Left renal cortex interstitium (tissue), 4 donors: ENCODE data around the gene CBY2. TPM values are rescaled to one million over a fixed set of nuclear protein-coding genes. Genes with fewer than 3 reads are reported as not detected.
"Not testable (repeated sequence)": the region's sequence is repeated elsewhere in the genome, so short reads cannot be mapped to it uniquely, and the experiment has no call there.

Experiments
- DNase-seq, 4 donors: peaks; one replicate each; pipeline ENCODE4 v3.0.0-alpha.2; 2013; ENCODE audit warnings: low read depth in 4 of 4, low spot score in 2 of 4, missing footprints in 1 of 4
- polyA plus RNA-seq, 4 donors: library from polyadenylated mRNA; unstranded; fragments of 120-200 nt; gene quantifications; one replicate each; pipeline ENCODE4 v1.2.1, GENCODE V29; 2013; ENCODE audit not compliant: insufficient read length in 4 of 4

CBY2 gene
- polyA plus RNA-seq, 4 donors = 0.65 to 1.5 (median 0.89) TPM

DNA sequence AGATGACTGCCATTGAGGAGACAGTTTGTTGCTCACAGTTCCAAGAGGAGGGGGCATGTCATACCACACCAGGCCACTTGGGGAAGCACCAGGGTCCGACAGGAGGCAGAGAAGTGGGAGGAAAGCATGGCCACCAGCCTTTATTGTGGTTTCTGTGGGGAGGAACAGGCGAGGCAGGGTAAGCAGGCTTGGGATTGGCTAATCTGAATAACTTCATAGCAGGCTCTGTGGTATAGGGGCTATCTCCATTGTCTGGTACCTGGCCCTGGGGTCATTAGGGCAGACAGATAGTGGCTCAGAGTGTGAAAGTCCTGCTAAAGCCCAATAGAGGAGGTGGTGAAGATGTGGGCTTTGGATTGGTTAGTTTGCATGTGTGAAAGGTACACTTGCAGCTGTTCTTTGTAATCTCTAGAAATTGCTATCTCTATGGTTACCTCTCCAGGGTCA is 35.5 kb downstream of the CBY2 start:
- DNase-seq = no peak

DNA sequence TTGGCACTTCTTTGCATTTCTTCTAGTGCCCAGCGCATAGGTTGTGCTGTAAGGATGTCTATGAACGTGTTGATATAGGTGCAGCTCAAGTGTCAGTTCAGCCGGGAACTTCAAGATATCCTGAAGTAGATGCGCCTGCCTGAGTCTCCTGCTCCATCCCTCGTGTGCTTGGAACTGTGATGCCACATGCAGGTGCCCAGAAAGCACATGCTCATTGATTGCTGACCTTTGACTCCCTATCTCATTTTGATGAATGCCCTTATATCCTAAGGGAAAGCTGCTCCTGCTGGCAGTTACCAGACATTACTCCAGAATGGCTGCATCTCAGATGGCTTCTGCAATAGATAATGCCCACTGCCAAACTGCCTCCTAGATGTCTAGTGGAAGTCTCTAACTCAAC is 40.9 kb downstream of the CBY2 start:
- DNase-seq = no peak

DNA sequence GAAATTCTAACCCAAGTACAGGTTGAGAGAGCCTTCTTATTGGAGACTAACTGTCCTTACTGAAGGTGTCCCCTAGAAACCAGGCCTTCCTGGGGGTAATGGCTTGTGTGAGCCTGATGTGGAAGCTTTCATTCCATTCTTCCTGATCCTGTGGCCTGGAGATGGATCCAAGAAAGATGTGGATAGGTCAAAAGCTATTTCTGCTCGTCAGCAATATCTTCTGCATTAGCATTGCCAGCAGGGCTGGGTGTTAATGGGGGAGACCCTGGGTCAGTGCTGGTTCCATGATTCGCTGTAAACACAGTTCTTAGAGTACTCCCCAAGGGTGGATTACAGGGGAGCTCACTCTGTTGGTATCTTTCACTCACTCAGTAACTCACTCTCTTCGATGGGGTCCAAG is 42.9 kb downstream of the CBY2 start:
- no peak for DNase-seq

DNA sequence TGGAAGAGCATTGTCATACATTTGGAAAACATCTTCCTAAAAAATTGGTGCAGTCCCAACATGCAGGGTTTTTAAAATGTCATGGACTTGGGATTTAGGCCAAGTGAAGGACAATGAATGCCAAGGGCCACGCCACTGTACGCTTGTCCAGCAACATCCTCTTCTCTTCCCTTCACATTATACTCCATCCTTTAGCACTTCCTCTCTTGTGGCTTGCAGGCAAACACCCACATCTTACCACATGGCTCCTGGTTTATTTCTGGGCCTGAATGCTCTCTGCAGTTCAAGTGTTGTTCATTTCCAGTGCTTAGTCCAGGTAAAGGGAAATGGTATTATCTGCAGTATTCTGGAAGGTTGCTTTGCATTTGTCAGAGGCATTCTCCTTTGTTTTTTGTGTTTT is 45.0 kb downstream of the CBY2 start:
- DNase-seq = no peak

DNA sequence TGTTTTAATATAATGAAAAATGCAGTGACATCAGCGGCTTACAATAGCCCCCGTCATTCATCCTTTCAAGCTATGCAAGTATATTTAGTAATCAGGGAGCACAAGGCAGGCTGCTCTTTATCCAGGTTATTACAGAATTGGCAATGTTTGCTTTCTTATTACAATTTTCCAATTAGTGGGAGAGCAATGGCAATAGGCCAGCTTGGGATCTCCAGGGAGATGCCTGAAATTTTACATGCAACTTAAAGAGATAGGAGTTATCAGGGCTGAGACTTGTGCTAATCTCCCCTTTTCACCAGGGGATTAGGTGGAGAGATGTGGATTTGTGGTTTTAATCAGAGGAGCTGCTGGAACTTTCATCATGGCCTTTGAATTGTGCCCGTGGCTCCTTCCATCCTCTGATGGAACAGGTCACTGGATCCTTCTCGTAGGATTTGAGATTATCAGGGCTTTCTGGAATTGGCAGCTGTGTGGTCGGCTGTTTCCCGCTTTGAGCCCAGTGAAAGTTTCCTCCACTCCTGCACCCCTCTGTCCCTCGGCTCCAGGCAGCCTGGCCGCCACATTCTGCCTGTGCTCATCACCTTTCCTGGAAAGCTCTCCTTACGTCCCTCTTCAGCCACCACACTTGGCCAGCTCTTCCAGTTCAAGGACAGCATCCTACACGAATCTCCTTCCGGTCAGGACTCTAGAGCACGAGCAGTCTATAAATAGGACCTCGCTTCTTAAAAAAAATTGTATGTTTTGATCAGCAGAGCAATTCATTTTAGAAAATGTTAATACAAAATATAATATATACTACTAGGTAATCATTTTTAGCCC is 47.0 kb downstream of the CBY2 start:
- DNase-seq = no peak

DNA sequence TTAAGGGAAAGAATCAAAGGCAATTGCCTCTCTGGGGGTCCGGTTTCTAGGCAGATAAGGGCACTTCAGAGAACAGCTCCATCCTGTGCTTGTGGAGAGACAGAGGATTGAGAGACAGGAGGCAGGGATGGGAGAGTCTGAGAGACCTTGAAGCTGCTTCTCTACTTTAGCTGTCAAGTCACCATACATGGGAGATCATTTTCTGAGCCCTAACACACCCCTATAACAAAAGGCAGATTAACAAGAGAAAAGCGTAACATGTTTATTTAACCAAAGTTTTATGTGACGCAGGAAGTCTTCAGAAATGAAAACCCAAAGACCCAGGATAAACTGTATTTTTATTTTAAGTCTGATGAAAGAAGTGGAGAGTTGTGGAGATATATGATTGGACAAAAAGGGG is 48.4 kb downstream of the CBY2 start:
- DNase-seq = no peak

DNA sequence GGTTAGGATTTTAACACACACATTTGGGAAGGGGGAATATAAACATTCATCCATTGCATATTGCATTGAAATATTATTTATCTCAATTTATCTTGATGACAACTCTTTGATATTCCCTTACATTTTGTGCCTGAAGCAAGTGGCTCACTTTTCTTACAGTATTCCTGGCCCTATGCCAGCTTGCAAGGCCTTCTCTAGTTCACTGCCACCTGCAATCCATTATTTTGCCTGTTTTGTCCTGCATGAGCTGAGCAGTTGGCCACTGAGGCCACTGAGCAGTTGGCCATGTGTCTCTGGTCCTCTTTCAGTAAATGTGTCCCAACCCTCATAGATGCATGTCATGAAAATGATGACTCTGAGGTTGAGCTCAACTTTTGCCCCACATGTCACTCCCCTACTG is 49.8 kb downstream of the CBY2 start:
- no peak for DNase-seq

DNA sequence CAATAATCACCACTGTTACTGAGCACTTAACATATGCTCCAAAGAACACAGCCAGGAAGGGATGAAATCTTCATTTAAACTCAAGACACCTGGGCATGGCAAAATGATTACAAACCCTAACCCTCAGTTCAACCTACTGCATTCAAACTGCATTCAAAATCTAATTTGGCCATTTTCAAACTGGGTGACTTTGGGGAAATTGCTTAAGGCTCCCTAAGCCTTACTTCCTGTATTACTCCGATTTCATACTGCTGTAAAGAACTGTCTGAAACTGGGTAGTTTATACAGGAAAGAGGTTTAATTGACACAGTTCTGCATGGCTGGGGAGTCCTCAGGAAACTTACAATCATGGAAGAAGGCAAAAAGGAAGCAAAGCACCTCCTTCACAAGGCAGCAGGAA is 50.4 kb downstream of the CBY2 start:
- DNase-seq = no peak

DNA sequence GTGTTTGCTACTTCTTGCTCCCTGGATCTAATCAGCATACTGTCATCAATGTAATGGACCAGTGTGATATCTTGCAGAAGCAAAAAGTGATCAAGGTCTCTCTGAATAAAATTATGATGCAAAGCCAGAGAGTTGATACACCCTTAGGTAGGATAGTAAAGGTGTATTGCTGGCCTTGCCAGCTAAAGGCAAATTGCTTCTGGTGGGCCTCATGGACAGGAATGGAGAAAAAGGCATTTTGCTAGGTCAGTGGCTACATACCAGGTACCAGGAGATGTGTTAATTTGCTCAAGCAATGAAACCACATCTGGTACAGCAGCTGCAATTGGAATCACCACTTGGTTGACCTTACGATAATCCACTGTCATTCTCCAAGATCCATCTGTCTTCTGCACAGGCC is 54.4 kb downstream of the CBY2 start:
- not testable (repeated sequence) for DNase-seq

DNA sequence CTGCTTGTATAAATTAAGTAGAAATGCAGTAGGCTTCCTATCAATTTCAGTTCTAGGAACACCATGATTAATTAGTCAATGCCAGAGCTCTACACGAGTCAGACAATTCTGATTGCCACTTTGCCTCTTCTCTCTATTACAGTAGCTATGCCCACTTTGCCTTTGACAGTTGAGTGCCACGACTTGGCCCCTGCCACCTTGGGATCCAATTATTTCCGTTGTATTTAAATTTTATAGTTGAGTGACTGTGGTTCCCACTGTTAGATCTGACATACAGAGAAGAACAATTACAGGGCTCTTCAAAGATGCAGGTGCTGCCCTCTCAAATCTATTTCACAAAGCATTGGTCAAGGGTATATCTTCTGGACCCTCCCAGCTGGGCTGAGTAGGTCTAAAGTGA is 55.5 kb downstream of the CBY2 start:
- DNase-seq = not testable (repeated sequence)

DNA sequence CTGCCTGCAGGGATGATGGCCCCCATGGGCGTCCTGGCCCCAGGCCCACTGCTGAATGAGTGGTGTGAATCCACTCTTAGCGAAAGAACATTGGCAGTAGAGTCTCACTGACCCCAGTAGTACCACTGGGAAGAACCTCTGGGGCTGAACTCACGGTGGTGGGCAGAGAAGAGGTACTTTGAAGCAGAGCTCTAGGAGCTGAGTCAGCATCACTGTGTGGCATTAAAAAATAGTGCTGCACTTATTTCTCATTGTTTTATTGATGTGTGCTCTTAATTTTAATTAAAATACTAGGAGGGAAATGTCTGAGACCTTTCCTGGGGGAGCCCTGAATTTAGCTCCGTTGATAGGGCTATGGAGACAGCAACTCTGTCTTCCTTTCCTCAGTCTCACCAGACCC is 61.3 kb downstream of the CBY2 start:
- DNase-seq = no peak

Other genes starting within 250 kb of the CBY2 start
- 10 to 100 TPM; 27.9 to 35.8 (median 33.3) TPM for gene COG3, start 237.4 kb upstream of the CBY2 start, polyA plus RNA-seq
- 1 to 10 TPM in 2 of 4 donors, under 1 TPM in 2; 0.88 to 4.2 (median 2.1) TPM for gene ERICH6B, start 86.6 kb upstream of the CBY2 start, polyA plus RNA-seq
- under 1 TPM; 0.81 to 0.97 (median 0.91) TPM for gene SIAH3, start 149.4 kb downstream of the CBY2 start, polyA plus RNA-seq